ENCODE measurements around the gene CBARP.
"Not testable (repeated sequence)": the region's sequence is repeated elsewhere in the genome, so short reads cannot be mapped to it uniquely, and the experiment has no call there.

CBARP gene

DNA sequence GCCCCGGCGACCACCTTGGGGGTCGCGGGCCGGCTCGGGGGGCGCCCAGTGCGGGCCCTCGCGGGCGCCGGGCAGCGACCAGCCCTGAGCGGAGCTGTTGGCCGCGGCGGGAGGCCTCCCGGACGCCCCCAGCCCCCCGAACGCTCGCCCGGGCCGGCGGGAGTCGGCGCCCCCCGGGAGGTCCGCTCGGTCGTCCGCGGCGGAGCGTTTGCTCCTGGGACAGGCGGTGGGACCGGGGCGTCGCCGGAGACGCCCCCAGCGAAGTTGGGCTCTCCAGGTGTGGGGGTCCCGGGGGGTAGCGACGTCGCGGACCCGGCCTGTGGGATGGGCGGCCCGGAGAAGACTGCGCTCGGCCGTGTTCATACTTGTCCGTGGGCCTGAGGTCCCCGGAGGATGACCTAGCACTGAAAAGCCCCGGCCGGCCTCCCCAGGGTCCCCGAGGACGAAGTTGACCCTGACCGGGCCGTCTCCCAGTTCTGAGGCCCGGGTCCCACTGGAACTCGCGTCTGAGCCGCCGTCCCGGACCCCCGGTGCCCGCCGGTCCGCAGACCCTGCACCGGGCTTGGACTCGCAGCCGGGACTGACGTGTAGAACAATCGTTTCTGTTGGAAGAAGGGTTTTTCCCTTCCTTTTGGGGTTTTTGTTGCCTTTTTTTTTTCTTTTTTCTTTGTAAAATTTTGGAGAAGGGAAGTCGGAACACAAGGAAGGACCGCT is 31.5 kb downstream of the CBARP start:
- peaks cover 19 to 39% of the 10 kb centered on the region in 2 donors for H3K4me1 ChIP-seq (ENCODE audit: control insufficient read depth in 1 of 2, insufficient read depth in 2 of 2, low read length in 2 of 2)
- H3K27me3 ChIP-seq (ENCODE audit: low read depth, low read length) = no peaks in the 10 kb centered on the region
- H3K9me3 ChIP-seq (ENCODE audit: control insufficient read depth in 1 of 2, low read length in 2 of 2) = no peaks in the 10 kb centered on the region
- peak overlapping the region; percentile 70 to 82 for H3K4me3 ChIP-seq (ENCODE audit: low read depth in 1 of 2, low read length in 2 of 2)
- peak overlapping the region; percentile 74 for H3K27ac ChIP-seq (ENCODE audit: low read length)
- H3K36me3 ChIP-seq (ENCODE audit: control insufficient read depth in 1 of 2, insufficient read depth in 2 of 2, low read length in 2 of 2) = no peaks in the 10 kb centered on the region

DNA sequence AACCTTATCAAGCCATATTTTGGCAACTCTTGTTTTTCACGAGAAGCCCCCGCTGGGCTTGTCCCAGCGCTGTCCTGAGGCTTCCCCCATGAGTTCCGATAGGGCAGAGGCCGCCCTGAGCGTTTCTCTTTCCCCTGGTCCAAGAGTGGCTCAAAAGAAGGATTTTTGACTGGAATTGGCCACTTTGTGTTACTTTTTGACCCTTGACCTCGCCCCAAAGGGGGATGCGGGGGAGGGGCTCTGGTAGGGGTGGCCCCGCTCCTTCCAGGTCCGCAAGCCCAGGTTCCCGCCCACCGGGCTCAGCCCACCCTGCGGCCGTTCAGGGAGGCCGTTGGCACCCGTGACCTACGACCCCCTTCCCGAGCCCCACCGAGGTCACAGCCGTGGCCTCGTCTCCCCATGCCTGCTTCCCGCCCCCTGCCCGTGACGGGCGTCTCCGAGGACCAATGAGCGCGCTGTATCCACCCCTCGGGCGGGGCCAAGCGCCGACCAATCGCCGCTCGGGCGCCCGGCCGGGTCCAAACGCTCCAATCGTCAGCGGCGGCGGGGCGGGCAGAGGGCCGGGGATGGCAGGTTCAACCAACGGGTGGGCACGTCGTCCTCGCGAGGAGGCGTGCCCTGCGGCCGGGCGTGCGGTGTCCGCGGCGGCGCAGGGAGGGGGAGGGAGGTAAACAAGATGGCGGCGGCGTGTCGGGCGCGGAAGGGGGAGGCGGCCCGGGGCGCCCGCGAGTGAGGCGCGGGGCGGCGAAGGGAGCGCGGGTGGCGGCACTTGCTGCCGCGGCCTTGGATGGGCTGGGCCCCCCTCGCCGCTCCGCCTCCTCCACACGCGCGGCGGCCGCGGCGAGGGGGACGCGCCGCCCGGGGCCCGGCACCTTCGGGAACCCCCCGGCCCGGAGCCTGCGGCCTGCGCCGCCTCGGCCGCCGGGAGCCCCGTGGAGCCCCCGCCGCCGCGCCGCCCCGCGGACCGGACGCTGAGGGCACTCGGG is 32.4 kb downstream of the CBARP start, which contains the start of gene STK11:
Gene STK11, plus strand, starts transcription at position 665 of the 986 bp plus-strand sequence. CDS start 1,136 bp downstream, outside the sequence.
- H3K4me1 ChIP-seq (ENCODE audit: control insufficient read depth in 1 of 2, insufficient read depth in 2 of 2, low read length in 2 of 2) = peaks cover 19 to 37% of the 10 kb centered on the region in 2 donors
- H3K36me3 ChIP-seq (ENCODE audit: control insufficient read depth in 1 of 2, insufficient read depth in 2 of 2, low read length in 2 of 2) = no peaks in the 10 kb centered on the region
- peak within 1 kb of the TSS; percentile 74 for H3K27ac ChIP-seq (ENCODE audit: low read length)
- no peaks in the 10 kb centered on the region for H3K27me3 ChIP-seq (ENCODE audit: low read depth, low read length)
- peak within 1 kb of the TSS; percentile 70 to 82 for H3K4me3 ChIP-seq (ENCODE audit: low read depth in 1 of 2, low read length in 2 of 2)
- no peaks in the 10 kb centered on the region for H3K9me3 ChIP-seq (ENCODE audit: control insufficient read depth in 1 of 2, low read length in 2 of 2)

DNA sequence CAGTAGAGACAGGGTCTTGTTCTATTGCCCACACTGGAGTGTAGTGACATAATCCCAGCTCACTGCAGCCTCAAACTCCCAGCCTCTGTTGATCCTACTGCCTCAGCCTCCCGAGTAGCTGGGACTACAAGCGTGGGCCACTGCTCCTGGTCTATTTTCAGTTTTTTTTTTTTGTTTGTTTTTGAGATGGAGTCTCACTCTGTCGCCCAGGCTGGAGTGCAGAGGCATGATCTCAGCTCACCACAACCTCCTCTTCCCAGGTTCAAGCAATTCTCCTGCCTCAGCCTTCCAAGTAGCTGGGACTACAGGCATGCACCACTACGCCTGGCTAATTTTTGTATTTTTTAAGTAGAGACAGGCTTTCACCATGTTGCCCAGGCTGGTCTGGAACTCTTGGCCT is 37.2 kb downstream of the CBARP start:
- not testable (repeated sequence) for H3K27ac ChIP-seq (ENCODE audit: low read length); H3K27me3 ChIP-seq (ENCODE audit: low read depth, low read length); H3K9me3 ChIP-seq (ENCODE audit: control insufficient read depth in 1 of 2, low read length in 2 of 2); H3K4me1 ChIP-seq (ENCODE audit: control insufficient read depth in 1 of 2, insufficient read depth in 2 of 2, low read length in 2 of 2); H3K36me3 ChIP-seq (ENCODE audit: control insufficient read depth in 1 of 2, insufficient read depth in 2 of 2, low read length in 2 of 2); H3K4me3 ChIP-seq (ENCODE audit: low read depth in 1 of 2, low read length in 2 of 2)

DNA sequence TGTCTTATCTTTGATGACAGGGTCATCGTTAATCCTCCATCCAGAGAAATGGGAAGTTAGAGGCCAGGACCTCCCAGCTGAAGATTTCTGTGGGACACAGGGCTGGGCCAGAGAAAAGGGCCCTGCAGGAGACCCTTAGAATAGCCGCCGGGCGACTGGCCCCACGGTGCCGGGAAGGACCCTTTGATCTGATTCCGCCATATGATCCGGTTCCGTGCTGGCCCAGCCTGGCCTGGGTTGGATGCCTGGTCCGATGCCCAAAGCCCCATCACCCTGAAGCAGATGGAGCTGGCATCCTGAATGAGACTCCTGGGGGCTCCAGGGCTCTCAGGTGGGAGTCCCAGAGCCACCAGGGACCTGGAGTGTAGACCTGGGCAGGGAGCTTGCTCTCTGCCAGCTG is 38.3 kb downstream of the CBARP start:
- no peaks in the 10 kb centered on the region for H3K36me3 ChIP-seq (ENCODE audit: control insufficient read depth in 1 of 2, insufficient read depth in 2 of 2, low read length in 2 of 2)
- peaks cover 0 to 7% of the 10 kb centered on the region in 2 donors for H3K4me1 ChIP-seq (ENCODE audit: control insufficient read depth in 1 of 2, insufficient read depth in 2 of 2, low read length in 2 of 2)
- no peak overlapping the region for H3K4me3 ChIP-seq (ENCODE audit: low read depth in 1 of 2, low read length in 2 of 2)
- no peak overlapping the region for H3K27ac ChIP-seq (ENCODE audit: low read length)
- H3K27me3 ChIP-seq (ENCODE audit: low read depth, low read length) = no peaks in the 10 kb centered on the region
- H3K9me3 ChIP-seq (ENCODE audit: control insufficient read depth in 1 of 2, low read length in 2 of 2) = no peaks in the 10 kb centered on the region

DNA sequence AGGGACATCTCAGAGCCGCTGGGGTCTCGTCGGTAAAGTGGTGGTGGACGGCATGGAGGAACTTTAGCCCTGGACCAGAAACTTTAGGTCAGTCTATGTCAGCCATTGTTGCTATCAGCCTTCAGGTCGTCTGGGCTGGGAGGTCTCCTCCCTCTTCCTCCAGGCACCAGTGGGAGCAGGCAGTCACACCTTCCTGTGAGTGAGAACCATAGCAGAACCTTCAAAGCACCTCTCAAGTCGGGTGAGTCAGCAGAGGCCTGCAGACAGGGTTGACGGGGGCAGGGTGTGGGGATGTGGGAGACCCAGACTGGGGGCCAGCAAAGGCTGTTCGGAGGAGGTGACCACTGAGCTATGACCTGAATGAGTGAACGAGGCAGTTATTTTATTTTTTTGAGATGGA is 48.4 kb downstream of the CBARP start:
- Histone ChIP-seq H3K27me3 (ENCODE audit: low read depth, low read length) (no peaks in the 10 kb centered on the region), H3K4me1 (ENCODE audit: control insufficient read depth in 1 of 2, insufficient read depth in 2 of 2, low read length in 2 of 2) (no peaks in the 10 kb centered on the region), H3K36me3 (ENCODE audit: control insufficient read depth in 1 of 2, insufficient read depth in 2 of 2, low read length in 2 of 2) (no peaks in the 10 kb centered on the region), H3K27ac (ENCODE audit: low read length) (no peak overlapping the region), H3K9me3 (ENCODE audit: control insufficient read depth in 1 of 2, low read length in 2 of 2) (no peaks in the 10 kb centered on the region), H3K4me3 (ENCODE audit: low read depth in 1 of 2, low read length in 2 of 2) (no peak overlapping the region)

DNA sequence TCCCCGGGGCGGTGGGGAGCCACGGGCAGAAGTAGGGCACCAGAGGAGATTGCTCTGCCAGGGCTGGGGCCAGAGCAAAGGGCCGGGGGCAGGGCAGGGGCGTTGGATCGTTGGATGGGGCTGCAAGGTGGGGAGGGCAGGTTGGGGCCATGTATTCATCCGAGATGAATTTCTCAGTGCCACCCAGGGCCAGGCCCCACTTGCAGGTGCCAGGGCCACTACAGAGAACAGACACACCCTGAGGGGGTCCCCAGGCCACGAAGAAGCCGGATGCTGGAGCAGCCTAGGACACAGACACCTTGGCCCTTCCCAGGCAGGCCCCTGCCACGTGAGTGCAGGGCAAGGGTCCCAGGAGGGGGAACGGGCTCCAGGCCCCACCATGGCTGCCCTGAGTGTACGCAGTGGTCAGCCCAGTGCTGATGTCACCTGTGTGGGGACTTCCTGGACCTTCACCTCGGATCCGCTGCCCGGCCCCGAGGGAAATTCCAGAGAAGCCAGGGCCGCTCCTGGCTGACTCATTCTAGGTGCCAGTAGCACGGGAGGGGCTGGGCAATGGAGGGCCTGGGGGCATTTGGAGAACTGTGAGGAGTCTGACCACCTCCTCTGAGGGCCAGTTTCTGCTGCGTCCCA is 54.1 kb downstream of the CBARP start:
- no peaks in the 10 kb centered on the region for H3K9me3 ChIP-seq (ENCODE audit: control insufficient read depth in 1 of 2, low read length in 2 of 2)
- no peaks in the 10 kb centered on the region for H3K36me3 ChIP-seq (ENCODE audit: control insufficient read depth in 1 of 2, insufficient read depth in 2 of 2, low read length in 2 of 2)
- H3K4me3 ChIP-seq (ENCODE audit: low read depth in 1 of 2, low read length in 2 of 2) = no peak overlapping the region
- no peaks in the 10 kb centered on the region for H3K27me3 ChIP-seq (ENCODE audit: low read depth, low read length)
- peaks cover 0 to 5% of the 10 kb centered on the region in 2 donors for H3K4me1 ChIP-seq (ENCODE audit: control insufficient read depth in 1 of 2, insufficient read depth in 2 of 2, low read length in 2 of 2)
- H3K27ac ChIP-seq (ENCODE audit: low read length) = no peak overlapping the region

DNA sequence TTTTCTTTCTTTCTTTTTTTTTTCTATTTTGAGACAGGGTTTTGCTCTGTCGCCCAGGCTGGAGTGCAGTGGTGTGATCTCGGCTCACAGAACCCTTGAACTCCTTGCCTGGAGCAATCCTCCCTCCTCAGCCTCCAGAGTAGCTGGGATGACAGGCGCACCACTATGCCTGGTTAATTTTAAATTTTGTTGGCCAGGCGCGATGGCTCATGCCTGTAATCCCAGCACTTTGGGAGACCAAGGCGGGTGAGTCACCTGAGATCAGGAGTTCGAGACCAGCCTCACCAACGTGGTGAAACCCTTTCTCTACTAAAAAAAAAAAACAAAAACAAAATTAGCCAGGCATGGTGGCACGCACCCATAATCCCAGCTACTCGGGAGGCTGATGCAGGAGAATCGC is 55.1 kb downstream of the CBARP start:
- no peak overlapping the region for H3K27ac ChIP-seq (ENCODE audit: low read length)
- H3K4me1 ChIP-seq (ENCODE audit: control insufficient read depth in 1 of 2, insufficient read depth in 2 of 2, low read length in 2 of 2) = peaks cover 0 to 5% of the 10 kb centered on the region in 2 donors
- no peaks in the 10 kb centered on the region for H3K36me3 ChIP-seq (ENCODE audit: control insufficient read depth in 1 of 2, insufficient read depth in 2 of 2, low read length in 2 of 2)
- no peaks in the 10 kb centered on the region for H3K27me3 ChIP-seq (ENCODE audit: low read depth, low read length)
- H3K9me3 ChIP-seq (ENCODE audit: control insufficient read depth in 1 of 2, low read length in 2 of 2) = no peaks in the 10 kb centered on the region
- H3K4me3 ChIP-seq (ENCODE audit: low read depth in 1 of 2, low read length in 2 of 2) = no peak overlapping the region

DNA sequence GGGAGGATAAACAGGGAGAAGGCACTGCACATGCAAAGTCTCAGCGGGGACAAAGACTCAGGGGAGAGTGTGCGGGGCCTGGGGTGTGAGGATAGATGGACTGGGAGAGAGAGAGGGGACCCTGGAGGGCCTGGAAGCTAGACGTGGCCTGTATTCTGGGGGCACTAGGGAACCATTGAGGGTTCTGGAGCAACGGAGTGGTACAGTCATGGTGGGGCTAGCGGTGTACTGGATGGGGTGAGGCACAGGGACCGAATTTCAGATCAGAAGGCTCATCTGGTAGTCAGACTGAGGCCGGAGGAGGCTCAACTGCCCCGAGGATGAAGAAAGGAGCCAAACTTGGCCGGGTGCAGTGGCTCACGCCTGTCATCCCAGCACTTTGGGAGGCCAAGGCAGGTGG is 55.7 kb downstream of the CBARP start:
- H3K4me1 ChIP-seq (ENCODE audit: control insufficient read depth in 1 of 2, insufficient read depth in 2 of 2, low read length in 2 of 2) = peaks cover 0 to 5% of the 10 kb centered on the region in 2 donors
- no peaks in the 10 kb centered on the region for H3K36me3 ChIP-seq (ENCODE audit: control insufficient read depth in 1 of 2, insufficient read depth in 2 of 2, low read length in 2 of 2)
- H3K27me3 ChIP-seq (ENCODE audit: low read depth, low read length) = no peaks in the 10 kb centered on the region
- no peaks in the 10 kb centered on the region for H3K9me3 ChIP-seq (ENCODE audit: control insufficient read depth in 1 of 2, low read length in 2 of 2)
- H3K27ac ChIP-seq (ENCODE audit: low read length) = no peak overlapping the region
- H3K4me3 ChIP-seq (ENCODE audit: low read depth in 1 of 2, low read length in 2 of 2) = no peak overlapping the region

DNA sequence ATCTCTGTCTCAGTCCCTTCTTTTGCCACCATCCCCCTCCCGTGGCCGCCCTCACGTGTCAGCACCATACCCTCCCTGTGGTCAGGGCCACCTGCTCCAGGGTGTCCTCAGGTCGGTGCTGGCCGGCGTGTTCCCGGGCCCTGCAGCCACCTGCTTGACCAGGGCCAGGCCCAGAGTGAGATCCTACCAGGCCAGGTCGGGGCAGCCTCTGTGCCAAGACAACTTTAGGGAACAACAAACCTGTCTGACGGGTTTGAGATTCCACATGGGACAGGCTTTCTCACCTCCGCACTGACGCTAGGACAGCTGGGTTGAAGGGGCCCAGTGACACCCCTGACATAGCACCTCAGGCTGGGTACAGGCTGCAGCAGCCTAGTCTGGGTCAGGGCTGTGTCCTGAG is 56.2 kb downstream of the CBARP start:
- Histone ChIP-seq H3K36me3 (ENCODE audit: control insufficient read depth in 1 of 2, insufficient read depth in 2 of 2, low read length in 2 of 2) (no peaks in the 10 kb centered on the region), H3K4me1 (ENCODE audit: control insufficient read depth in 1 of 2, insufficient read depth in 2 of 2, low read length in 2 of 2) (peaks cover 0 to 5% of the 10 kb centered on the region in 2 donors), H3K27me3 (ENCODE audit: low read depth, low read length) (no peaks in the 10 kb centered on the region), H3K27ac (ENCODE audit: low read length) (no peak overlapping the region), H3K9me3 (ENCODE audit: control insufficient read depth in 1 of 2, low read length in 2 of 2) (no peaks in the 10 kb centered on the region), H3K4me3 (ENCODE audit: low read depth in 1 of 2, low read length in 2 of 2) (no peak overlapping the region)

Measured in muscle layer of duodenum (tissue), 2 donors.